Right lobe of liver (tissue), 4 donors: ENCODE results near the gene CALCOCO1.

ENCODE experiments used
- POLR2A ChIP-seq: fragments of 450-650 bp; IDR thresholded peaks from one replicate; pipeline ENCODE4 v1.6.1; 2017; ENCODE audit warnings: antibody characterized with exemption, mild to moderate bottlenecking
- TF ChIP-seq, protein P1 (sequence below), 4 donors: fragments of 200-600 bp in 3 of 4; fragments of 450-650 bp in 1 of 4; IDR thresholded peaks; one replicate each; pipeline versions ENCODE4 v1.5.1 to v1.8.0; 2016 to 2022; ENCODE audit warnings: antibody characterized with exemption in 4 of 4, mild to moderate bottlenecking in 2 of 4
- donor health status: DM: no; HTN: no; CAD: no.
- donor health status: DM: no; HTN: no; CAD: no.
- donor health status: DM: no; HTN: yes; CAD: no.

DNA sequence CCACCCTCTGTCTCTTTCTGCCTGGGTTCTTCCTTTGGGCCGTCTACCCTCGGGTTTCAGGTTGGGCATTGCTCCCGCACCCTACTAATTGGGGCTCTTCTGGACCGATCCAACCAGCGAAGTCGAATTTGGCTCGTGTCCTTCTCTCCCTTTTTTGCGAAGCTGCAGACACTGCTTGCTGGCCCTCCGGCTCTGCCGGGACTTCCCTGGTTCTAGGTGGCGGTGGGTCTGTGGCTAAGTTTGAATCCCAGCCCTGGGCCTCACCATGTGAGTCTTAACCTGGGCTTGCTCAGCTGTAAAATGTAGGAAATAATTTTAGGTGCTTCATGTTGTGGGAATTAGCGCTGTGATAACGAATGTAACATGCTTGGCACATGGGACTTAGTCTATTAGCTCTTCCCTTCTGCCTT, 24.9 kb upstream of the CALCOCO1 start:
- TF ChIP-seq, protein P1, sequence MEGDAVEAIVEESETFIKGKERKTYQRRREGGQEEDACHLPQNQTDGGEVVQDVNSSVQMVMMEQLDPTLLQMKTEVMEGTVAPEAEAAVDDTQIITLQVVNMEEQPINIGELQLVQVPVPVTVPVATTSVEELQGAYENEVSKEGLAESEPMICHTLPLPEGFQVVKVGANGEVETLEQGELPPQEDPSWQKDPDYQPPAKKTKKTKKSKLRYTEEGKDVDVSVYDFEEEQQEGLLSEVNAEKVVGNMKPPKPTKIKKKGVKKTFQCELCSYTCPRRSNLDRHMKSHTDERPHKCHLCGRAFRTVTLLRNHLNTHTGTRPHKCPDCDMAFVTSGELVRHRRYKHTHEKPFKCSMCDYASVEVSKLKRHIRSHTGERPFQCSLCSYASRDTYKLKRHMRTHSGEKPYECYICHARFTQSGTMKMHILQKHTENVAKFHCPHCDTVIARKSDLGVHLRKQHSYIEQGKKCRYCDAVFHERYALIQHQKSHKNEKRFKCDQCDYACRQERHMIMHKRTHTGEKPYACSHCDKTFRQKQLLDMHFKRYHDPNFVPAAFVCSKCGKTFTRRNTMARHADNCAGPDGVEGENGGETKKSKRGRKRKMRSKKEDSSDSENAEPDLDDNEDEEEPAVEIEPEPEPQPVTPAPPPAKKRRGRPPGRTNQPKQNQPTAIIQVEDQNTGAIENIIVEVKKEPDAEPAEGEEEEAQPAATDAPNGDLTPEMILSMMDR (IDR thresholded peaks at IDR 0.05): no peak
- no peak for TF ChIP-seq POLR2A
